GM21825 (cell line): ENCODE measurements around the gene ABHD13.
"Not testable (repeated sequence)": the region's sequence is repeated elsewhere in the genome, so short reads cannot be mapped to it uniquely, and the experiment has no call there.

ENCODE experiments used
- ATAC-seq: cut with Tn5 transposase; IDR thresholded peaks from one replicate; pipeline ENCODE4 v1.9.1; 2021; ENCODE audit warnings: mild to moderate bottlenecking, moderate library complexity; ENCODE audit not compliant: unreplicated experiment

ABHD13 gene

DNA sequence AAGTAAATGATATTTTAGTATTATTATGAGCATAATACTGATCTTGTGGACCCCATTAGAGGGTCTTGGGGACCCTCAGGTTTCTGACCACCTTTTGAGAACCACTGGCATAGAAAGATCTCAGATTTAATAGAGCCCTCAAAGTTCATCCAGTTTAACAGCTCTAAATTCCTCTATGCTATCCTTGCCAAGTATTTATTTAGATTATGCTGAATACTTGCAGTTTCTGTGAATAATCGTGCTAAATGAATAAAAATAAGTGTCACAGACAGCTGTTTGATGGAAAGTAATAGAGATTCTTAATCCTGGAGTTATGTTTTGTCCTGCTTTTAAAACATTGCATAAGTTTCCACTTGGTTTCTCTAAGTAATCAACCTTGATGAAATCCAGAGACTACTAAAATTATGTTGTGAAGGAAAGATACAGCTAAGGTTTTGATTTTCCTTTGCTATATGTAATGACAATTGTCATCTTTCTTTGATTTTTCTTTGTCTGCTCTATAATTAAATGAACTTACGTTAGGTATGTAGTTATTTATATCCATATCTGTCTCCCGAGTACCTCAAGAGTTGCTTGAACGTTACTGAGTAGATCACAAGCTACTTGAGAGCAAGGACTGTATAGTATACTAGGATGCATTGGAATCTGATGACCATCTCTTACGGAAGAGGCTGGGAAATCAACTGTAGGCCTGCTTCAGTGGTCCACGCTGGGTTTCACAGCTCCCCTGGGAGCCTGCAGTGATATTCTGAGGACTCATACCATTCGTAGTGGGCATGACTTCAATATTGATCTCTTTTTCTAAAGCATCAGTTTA is 5.7 kb downstream of the ABHD13 start:
- no peak for ATAC-seq

DNA sequence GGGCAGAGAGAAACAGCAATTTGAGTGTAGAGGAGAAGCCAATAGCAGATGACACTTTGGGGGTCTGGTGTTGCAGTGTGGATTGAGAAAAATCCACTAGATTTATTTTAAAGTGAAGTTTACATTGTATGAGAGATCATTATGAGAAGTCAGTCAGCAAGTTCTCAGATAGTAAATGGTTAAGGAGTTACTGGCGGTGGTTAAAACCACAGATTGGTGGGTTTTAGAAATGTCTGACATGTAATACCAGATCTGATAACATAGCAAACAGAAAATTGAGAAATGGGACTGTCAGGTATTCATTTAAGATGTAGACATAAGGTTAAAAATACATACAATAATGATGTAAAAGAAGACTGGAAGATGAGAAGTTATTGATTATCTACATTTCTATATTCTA is 7.2 kb downstream of the ABHD13 start:
- no peak for ATAC-seq

- no peak for ATAC-seq
Observed at GRCh38 chr13:108226184-108226583, 8.0 kb downstream of the ABHD13 start.

DNA sequence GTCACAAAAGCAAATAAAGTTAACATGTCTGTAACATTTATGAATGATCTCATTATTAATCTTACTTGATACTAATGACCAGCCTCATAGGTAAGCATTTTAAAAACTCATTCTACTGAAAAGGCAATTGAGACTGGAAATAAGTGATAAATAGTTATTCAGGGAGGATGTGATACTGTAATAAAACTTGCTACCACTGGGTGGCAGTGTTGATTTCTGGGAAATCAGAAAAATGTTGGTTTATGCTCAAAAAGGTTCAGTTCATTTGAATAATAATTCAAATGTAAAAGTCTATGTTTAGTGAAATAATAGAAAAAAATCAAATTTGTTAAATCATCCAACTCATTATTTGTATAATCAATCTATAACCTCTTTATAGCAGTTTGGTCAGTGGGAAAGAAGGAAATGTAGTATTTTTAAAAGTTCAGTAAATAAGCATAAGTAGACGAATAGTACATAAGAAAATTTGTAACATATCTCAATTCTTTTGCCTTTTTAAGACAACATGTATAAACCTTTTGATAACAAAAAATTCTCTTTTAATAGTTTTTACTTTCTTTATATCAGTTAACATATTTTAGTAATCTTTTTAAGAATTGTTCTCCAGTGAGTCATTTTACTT is 9.6 kb downstream of the ABHD13 start:
- no peak for ATAC-seq

- no peak for ATAC-seq
Observed at GRCh38 chr13:108230377-108230776, 12.2 kb downstream of the ABHD13 start.

DNA sequence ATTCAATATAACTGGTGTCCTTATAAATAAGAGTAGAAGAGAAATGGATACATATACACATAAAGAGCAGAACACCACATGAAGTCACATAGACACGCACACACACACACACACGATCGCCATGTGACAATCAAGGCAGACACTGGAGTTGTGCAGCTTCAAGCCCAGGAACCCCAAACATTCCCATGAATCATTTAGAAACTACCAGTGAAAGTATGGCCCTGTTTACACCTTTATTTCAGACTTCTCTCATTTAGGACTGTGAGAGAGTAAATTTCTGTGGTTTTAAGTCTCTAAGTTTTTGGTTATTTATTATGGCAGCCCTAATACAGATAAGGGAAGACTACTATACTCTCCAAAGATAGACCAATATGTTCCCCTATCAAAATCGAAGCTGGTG is 31.0 kb downstream of the ABHD13 start:
- peak; percentile 54 for ATAC-seq

GRCh38 chr13:108257248-108257647 is 39.1 kb downstream of the ABHD13 start:
- no peak for ATAC-seq

DNA sequence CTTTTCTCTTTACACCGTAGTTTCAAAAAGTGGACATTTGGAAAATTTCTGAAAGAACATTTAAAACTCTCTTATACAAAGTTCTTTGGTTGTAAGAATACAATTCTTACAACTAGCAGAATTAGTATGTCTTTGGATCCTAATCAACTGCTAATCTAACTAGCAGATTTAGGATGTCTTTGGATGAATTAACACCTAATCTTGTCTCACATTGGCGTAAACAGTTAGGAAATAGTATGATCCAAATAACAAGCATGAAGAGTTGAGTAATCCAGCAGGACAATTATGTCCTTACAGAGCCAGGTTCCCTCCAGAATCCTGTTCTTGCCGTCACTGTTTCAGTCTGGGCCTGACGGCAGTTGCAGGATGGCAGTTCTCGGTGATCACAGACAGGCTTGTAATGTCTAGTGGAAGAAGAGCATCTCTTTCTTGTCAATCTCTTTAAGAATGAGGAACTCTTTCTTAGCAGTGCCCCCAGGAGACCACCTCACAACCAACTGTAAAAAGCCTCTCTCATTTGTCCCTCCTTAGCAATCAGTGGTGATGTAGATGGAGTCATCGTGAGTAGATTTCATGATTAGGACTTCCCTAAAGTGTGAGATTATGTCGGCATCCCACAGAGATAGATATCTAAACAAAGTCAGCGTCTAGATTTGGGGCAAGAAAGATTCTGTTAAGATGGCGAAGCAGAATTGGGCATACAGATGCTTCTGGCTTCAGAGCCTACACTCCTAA is 45.6 kb downstream of the ABHD13 start:
- no peak for ATAC-seq

DNA sequence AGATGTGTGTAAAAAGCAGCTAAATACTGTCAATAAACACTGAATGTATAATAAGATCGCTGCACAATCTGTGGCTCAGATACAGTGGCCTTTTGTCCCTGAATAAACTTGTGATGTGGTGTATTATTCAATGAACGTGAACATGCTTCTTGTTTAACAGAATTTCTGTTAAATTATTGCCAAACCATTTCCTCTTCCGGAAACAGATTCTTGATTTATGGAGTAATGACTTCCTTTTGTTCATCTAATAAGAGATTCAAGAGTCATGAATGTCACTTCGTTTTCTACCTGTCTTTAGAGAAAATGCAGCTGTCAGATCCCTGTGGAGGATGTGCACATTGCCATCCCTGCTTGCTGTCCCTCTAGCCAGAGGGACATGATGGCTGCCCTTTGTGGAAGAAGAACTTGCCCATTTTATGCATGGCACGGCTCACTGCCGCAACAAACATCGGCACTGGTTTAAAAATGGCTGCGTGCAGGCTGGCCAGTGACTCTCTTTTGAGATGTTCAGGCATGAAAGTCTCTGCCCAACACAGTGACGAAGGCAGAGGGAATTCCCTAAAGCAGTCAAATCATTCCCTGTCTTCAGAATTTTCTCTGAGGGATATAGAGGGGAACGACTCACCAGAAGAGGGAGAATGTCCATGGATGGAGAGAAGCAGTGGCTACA is 48.3 kb downstream of the ABHD13 start:
- ATAC-seq, result no peak

- ATAC-seq, result no peak
Observed at GRCh38 chr13:108267347-108267746, 49.2 kb downstream of the ABHD13 start.

DNA sequence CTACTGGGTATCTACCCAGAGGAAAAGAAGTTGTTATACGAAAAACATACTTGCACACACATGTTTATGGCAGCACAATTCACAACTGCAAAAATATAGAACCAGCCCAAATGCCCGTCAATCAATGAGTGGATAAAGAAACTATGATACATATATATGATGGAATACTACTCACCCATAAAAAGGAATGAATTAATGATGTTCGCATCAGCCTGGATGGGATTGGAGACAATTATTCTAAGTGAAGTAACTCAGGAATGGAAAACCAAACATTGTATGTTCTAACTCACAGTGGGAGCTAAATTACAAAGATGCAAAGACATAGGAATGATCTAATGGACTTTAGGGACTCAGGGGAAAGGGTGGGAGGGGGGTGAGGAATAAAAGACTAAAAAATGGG is 49.7 kb downstream of the ABHD13 start:
- ATAC-seq, result not testable (repeated sequence)

DNA sequence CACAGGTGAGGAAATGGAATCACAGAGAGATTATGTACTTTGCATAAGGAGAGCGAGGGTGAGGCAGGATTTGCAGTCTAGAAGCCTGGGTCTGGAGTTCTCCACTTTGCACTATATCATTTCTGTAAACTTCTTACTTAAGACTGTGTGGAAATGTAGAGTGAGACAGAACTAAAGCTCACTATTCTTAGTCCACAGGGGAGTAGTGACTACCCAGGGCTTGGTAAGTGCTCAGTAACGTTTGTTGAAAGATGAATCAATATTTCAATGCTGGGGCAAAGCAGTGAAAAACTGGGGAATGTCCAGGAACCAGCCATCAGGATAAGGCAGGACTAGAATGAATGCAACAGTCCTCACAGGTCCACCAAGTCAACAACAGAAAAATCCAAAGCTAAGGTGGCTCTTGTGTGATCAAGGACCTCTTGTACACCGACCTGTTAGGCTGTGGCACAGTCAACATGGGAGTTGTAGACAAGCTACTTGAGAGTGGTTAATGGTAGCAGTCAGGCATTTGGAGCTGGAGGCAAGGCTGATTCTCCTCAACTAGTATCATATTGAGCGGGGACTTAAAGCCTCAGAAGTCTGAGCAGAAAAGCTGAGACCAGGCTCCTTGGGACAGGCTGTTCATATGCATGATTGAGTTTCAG is 50.4 kb downstream of the ABHD13 start:
- ATAC-seq, result peak; percentile 22

- ATAC-seq, result peak; percentile 72
Observed at GRCh38 chr13:108269601-108270328, 51.6 kb downstream of the ABHD13 start, which contains the start of gene TNFSF13B. Gene TNFSF13B, plus strand, starts transcription at chr13:108269718. Its CDS starts 178 bp downstream, at chr13:108269896.

GRCh38 chr13:108270442-108270841 is 52.2 kb downstream of the ABHD13 start:
- ATAC-seq, result peak; percentile 3

DNA sequence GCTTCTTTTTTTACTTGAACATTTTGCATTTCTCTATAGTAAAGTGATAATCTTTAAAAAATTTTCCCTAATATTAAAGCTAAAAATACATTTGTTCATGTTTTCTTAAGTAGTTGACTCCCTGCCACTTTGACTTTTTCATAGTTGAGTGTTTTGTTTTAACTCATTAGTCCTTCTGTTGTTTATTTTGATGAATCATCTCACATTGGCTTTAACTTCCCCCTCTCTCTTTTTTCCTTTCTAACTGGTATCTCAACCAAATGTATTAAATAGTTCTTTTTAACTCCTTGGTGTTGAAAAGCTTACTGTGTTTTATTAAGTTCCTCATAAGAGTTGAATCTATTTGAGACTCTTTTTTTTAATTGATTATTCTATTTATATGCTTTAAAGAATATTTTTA is 54.1 kb downstream of the ABHD13 start:
- ATAC-seq, result no peak

GRCh38 chr13:108273429-108274118 is 55.4 kb downstream of the ABHD13 start:
- no peak for ATAC-seq

DNA sequence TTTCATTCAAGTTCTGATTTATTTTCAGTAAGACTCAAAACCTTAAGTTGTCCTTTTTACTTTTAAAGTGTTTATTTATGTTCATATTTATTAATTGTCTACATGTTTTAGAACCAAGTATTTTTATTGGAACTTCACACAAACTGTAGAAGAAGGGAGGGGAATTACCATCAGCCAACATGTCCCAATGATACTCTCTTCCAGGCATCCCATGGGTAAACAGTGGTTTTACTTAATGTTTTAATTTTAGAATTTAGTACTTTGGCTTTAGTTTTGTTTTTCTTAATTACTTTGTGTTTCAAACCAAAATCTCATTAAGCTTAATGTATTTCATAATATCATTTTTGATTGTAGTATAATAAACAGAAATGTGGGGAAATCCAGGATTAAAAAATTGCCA is 56.5 kb downstream of the ABHD13 start:
- no peak for ATAC-seq

DNA sequence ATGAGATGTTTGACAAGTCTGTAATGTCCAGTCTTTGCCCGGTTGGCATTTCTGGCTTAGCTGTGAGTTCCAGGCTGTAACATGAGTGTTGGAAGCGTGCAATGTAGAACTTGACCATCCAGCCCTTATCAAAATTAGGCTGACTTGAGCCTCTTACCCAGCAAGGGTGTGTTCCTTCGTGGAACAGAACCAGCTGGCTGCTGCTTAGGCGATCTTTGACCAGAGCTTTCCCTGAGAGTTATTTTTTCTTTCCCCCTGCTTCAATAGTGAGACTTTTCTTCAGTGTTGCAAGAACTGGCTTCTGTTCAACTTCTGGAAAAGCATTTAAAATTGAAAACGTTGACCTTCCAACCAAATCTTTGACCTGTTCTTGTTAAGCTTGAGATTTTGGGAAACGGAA is 57.9 kb downstream of the ABHD13 start:
- ATAC-seq, result no peak

DNA sequence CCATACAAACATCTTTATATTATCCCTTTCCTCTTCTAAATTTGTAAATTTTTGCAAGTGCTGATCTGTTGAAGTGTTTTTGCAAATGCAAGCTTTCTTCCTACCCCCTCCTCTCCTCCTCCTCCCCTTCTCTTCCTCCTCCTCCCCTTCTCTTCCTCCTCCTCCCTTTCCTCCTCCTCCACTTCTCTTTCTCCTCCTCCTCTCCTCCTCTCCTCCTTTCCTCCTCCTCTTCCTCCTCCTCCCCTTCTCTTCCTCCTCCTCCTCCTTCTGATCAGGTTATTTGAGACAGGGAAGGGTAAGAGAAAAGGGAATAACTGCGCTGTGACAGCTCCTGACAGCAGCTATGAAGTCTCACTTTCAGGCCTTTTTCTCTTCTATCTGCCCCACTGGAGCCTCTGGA is 60.3 kb downstream of the ABHD13 start:
- ATAC-seq, result no peak
